Spleen (tissue), 7 donors: ENCODE data around the gene ZEB2.

Source experiments
- CTCF ChIP-seq, 11 experiments: fragments of 200-600 bp in 7 of 11; fragments of 450-650 bp in 4 of 11; sonication (generic) in 4 of 11; IDR thresholded peaks in 8 of 11; conservative IDR thresholded peaks in 3 of 11; 1 replicate in 7 of 11; 2 replicates in 4 of 11; pipeline versions ENCODE4 v1.4.0 to v1.8.0; 2016 to 2021; ENCODE audit warnings: antibody characterized with exemption in 11 of 11, inconsistent platforms in 4 of 11, mild to moderate bottlenecking in 1 of 11
- POLR2A ChIP-seq, 3 donors: fragments of 450-650 bp; IDR thresholded peaks; one replicate each; pipeline ENCODE4 v1.5.1; 2017; ENCODE audit warnings: antibody characterized with exemption in 3 of 3, mild to moderate bottlenecking in 1 of 3
- POLR2AphosphoS5 ChIP-seq, 3 donors: sonication (generic); formaldehyde crosslinking; IDR thresholded peaks; one replicate each; pipeline ENCODE4 v1.5.1; 2017; ENCODE audit warnings: antibody characterized with exemption in 3 of 3
- donor health status: DM: no; HTN: no; CAD: no; lungs with moderate emphysema.
- donor health status: DM: no; HTN: no; CAD: no.
- donor health status: DM: no; HTN: no; CAD: no.

GRCh38 chr2:144468823-144469595 is 50.9 kb downstream of the ZEB2 start:
- TF ChIP-seq CTCF (IDR thresholded peaks at IDR 0.05 in 8 of 11, conservative IDR thresholded peaks at IDR 0.05 in 3 of 11), result no peak
- no peak for TF ChIP-seq POLR2A (IDR thresholded peaks at IDR 0.05)
- TF ChIP-seq POLR2AphosphoS5 (IDR thresholded peaks at IDR 0.05), result no peak
